Osteoblast (primary cell): ENCODE data around the gene AP2A1. TPM values are rescaled to one million over a fixed set of nuclear protein-coding genes. Genes with fewer than 3 reads are reported as not detected.

Experiments used
- DNase-seq: peaks from one replicate; pipeline ENCODE4 v3.0.0; 2011; ENCODE audit warnings: low spot score, mixed read lengths; ENCODE audit not compliant: insufficient read length; ENCODE audit errors: missing footprints
- H2AFZ ChIP-seq: 2 replicates; pipeline ENCODE4 v1.6.0; 2011; ENCODE audit warnings: mild to moderate bottlenecking, low read length
- H3K27ac ChIP-seq: 2 replicates; pipeline ENCODE4 v1.5.1; 2011; ENCODE audit warnings: mild to moderate bottlenecking, low read depth, low read length, moderate library complexity
- H3K27me3 ChIP-seq: 2 replicates; pipeline ENCODE4 v1.6.0; 2012; ENCODE audit warnings: mild to moderate bottlenecking, control low read depth, inconsistent platforms, low read length, moderate library complexity; ENCODE audit not compliant: insufficient read depth
- H3K36me3 ChIP-seq: 2 replicates; pipeline ENCODE4 v1.5.1; 2011; ENCODE audit warnings: mild to moderate bottlenecking, low read length, control low read depth, moderate library complexity; ENCODE audit not compliant: insufficient read depth
- H3K4me1 ChIP-seq: 2 replicates; pipeline ENCODE4 v1.5.1; 2011; ENCODE audit warnings: mild to moderate bottlenecking, low read length, control low read depth, moderate library complexity; ENCODE audit not compliant: insufficient read depth
- H3K4me2 ChIP-seq: 2 replicates; pipeline ENCODE4 v1.6.0; 2011; ENCODE audit warnings: mild to moderate bottlenecking, low read length; ENCODE audit not compliant: insufficient read depth
- H3K4me3 ChIP-seq: fragments of 200-600 bp; sonication (generic); 3 replicates; pipeline ENCODE4 v1.5.1; 2012; ENCODE audit warnings: mild to moderate bottlenecking, low read length, inconsistent platforms; ENCODE audit not compliant: insufficient read depth
- H3K79me2 ChIP-seq: 2 replicates; pipeline ENCODE4 v1.6.0; 2012; ENCODE audit warnings: mild to moderate bottlenecking, low read length, control low read depth, inconsistent platforms; ENCODE audit not compliant: insufficient read depth
- H3K9me3 ChIP-seq: 2 replicates; pipeline ENCODE4 v1.5.1; 2011; ENCODE audit warnings: low read depth, low read length, control low read depth
- H4K20me1 ChIP-seq: 2 replicates; pipeline ENCODE4 v1.6.0; 2012; ENCODE audit warnings: mild to moderate bottlenecking, low read length, control low read depth; ENCODE audit not compliant: insufficient read depth
- total RNA-seq: library from RNA; depleted of rRNA; stranded (reverse); fragments of >200 nt; gene quantifications from 2 replicates; pipeline ENCODE4 v1.2.3, GENCODE V29; 2012
- TF ChIP-seq, protein P1 (sequence below): IDR thresholded peaks from 2 replicates; pipeline ENCODE4 v1.5.1; 2011; ENCODE audit warnings: mild to moderate bottlenecking, low read depth, low read length, moderate library complexity; ENCODE audit errors: extremely low read depth

Gene AP2A1
- total RNA-seq, 1 donor = 98.1 TPM

DNA sequence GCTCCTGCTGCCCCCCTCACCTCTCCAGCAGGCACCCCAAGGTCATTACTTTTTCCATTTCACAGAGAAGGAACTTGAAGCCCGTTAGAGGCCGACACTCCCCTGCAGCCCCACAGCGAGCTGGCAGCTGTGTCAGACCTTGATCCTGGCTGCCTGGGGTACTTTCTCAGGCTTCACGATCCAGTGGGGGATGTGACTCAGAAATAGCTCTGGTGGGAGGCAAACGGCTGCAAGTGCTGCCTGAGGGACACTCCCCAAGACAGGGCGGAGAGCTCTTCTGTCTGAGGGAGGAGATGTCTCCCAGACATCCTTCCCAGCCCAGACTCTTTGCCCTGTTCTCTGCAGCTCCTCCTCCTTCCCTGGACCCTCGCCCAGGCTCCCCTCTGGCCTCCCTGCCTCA, 8.5 kb upstream of the AP2A1 start:
- TF ChIP-seq, protein P1, sequence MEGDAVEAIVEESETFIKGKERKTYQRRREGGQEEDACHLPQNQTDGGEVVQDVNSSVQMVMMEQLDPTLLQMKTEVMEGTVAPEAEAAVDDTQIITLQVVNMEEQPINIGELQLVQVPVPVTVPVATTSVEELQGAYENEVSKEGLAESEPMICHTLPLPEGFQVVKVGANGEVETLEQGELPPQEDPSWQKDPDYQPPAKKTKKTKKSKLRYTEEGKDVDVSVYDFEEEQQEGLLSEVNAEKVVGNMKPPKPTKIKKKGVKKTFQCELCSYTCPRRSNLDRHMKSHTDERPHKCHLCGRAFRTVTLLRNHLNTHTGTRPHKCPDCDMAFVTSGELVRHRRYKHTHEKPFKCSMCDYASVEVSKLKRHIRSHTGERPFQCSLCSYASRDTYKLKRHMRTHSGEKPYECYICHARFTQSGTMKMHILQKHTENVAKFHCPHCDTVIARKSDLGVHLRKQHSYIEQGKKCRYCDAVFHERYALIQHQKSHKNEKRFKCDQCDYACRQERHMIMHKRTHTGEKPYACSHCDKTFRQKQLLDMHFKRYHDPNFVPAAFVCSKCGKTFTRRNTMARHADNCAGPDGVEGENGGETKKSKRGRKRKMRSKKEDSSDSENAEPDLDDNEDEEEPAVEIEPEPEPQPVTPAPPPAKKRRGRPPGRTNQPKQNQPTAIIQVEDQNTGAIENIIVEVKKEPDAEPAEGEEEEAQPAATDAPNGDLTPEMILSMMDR = no peak
- Histone ChIP-seq H3K4me1 (peaks cover 19% of the 10 kb centered on the region), H3K9me3 (no peaks in the 10 kb centered on the region), H2AFZ (peak overlapping the region; percentile 98), H3K79me2 (no peaks in the 10 kb centered on the region), H3K4me2 (peak overlapping the region; percentile 39), H3K4me3 (no peak overlapping the region), H3K27ac (peak overlapping the region; percentile 66), H3K27me3 (no peaks in the 10 kb centered on the region), H3K36me3 (no peaks in the 10 kb centered on the region), H4K20me1 (no peaks in the 10 kb centered on the region)
- DNase-seq = peak; percentile 91

DNA sequence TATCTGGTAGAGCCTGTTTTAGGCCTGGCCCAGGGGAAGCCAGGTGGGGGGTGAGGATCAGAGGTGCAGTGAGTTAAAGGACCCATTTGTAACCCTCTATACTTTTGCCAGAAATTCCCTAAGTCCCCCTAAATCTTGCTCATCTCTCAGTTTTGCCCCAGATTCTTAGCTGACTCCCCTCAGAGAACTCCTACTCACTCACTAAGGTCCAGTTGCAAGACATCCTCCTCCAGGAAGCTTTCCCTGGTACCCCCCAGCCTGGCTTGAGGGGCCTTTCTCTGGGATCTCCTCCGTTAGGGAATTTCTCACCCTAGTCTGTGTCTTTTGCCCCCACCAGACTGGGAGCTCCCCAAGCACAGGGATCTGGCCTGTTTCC, 5.6 kb upstream of the AP2A1 start:
- Histone ChIP-seq H3K36me3 (no peaks in the 10 kb centered on the region), H3K79me2 (no peaks in the 10 kb centered on the region), H3K9me3 (no peaks in the 10 kb centered on the region), H3K27me3 (no peaks in the 10 kb centered on the region), H2AFZ (peak overlapping the region; percentile 66), H3K27ac (no peak overlapping the region), H4K20me1 (no peaks in the 10 kb centered on the region), H3K4me1 (peaks cover 27% of the 10 kb centered on the region), H3K4me3 (no peak overlapping the region), H3K4me2 (no peak overlapping the region)
- DNase-seq = peak; percentile 70
- TF ChIP-seq, protein P1 = no peak

DNA sequence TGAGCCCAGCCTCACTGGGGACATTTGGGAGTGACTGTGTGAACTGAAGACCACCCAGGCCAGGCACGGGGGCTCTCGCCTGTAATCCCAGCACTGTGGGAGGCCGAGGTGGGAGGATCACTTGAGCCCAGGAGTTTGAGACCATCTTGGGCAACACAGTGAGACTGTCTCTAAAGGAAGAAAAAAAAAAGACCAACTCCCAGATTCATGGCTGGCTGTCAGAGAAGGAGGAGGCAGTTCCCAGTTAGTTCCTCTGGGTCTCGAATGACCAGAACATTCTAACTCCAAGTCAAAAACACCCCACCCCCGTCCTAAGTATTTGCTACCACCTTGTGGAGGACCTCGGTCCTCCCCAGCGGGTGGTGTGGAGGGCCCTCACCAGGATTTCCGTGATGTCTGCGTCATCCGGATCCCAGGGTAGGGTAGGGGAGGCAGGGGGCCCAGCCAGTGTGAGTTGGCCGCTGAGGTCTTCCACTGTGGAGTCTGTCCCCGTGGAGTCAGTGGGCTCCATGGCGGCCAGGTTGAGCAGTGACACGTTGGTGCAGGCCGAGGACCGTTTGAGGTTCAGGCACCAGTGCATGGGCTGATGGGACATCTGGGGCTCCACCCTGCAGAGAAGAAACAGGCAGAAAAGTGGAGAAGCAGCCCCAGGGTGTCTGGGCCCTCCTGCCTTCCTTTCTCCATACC, 5.0 kb upstream of the AP2A1 start:
- no peak for DNase-seq
- H3K27ac ChIP-seq = no peak overlapping the region
- H3K27me3 ChIP-seq = no peaks in the 10 kb centered on the region
- no peak overlapping the region for H3K4me2 ChIP-seq
- H2AFZ ChIP-seq = peak overlapping the region; percentile 66
- no peaks in the 10 kb centered on the region for H3K9me3 ChIP-seq
- no peaks in the 10 kb centered on the region for H3K79me2 ChIP-seq
- TF ChIP-seq, protein P1 = peak; percentile 17
- H4K20me1 ChIP-seq = no peaks in the 10 kb centered on the region
- no peaks in the 10 kb centered on the region for H3K36me3 ChIP-seq
- peaks cover 21% of the 10 kb centered on the region for H3K4me1 ChIP-seq
- H3K4me3 ChIP-seq = no peak overlapping the region

DNA sequence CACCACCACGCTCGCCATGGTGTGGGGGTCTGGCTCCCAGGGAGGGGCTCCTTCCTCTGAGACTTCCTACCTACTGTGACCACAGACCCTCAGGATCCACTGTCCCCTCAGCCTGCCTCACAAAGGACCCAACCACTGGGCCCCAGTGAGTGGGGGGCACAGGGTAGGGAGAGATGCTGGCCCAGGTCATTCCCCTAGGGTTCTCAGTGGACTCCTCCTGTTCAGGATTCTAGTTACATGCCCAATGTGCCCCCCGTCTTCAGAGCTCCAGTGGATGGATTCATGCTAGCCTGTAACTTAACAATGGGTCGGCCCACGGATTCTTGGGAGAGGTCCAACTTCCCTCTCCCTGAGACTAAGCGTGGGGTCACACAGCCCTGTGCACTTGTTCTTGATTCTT, 3.6 kb upstream of the AP2A1 start, which contains the start of gene TSKS:
Gene TSKS, minus strand, starts transcription at position 77 of the 400 bp plus-strand sequence. Its CDS starts 59 bp downstream, at position 18.
- TF ChIP-seq, protein P1 = no peak
- Histone ChIP-seq H2AFZ (peak within 1 kb of the TSS; percentile 66), H3K4me2 (no peak within 1 kb of the TSS), H3K36me3 (no peaks in the 10 kb centered on the region), H3K79me2 (peaks cover 14% of the 10 kb centered on the region), H3K27ac (no peak within 1 kb of the TSS), H3K9me3 (no peaks in the 10 kb centered on the region), H3K4me3 (no peak within 1 kb of the TSS), H3K27me3 (no peaks in the 10 kb centered on the region), H3K4me1 (peaks cover 22% of the 10 kb centered on the region), H4K20me1 (peaks cover 9% of the 10 kb centered on the region)
- DNase-seq = no peak
